ENCODE measurements around the gene DAZL. TPM values are rescaled to one million over a fixed set of nuclear protein-coding genes. Genes with fewer than 3 reads are reported as not detected.

DAZL gene
- total RNA-seq, 4 donors from 2014 or later, result not detected

DNA sequence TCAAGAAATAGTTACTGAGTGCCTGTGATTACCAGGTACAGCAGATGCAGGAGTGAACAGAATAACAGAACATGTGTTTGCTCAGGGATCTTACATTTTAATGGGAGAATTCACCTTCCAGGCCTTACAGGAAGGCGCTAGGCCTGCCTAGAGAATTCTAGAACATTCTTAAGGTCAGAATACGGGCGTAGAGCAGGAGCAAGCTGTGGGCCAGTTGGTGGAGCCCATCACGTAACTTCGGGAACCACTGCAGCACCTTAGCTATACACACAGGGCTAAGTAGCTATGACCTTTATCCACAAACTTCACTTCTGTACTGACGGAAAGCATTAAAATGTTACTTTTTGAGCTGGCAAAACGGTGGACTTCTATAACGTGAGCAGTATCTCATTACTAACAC, 743 bp upstream of the DAZL start:
- Histone ChIP-seq H3K36me3 (no peaks in the 10 kb centered on the region), H3K9me3 (peaks cover 0 to 4% (median 0%) of the 10 kb centered on the region in 4 donors), H3K27me3 (no peaks in the 10 kb centered on the region), H3K4me3 (no peak overlapping the region), H3K4me1 (peaks cover 0 to 7% (median 0%) of the 10 kb centered on the region in 4 donors), H3K27ac (no peak overlapping the region)
- DNase-seq (ENCODE audit: low spot score in 2 of 2), result no peak
- no peak for TF ChIP-seq EP300 (IDR thresholded peaks at IDR 0.05)
- TF ChIP-seq POLR2A (IDR thresholded peaks at IDR 0.05), result no peak
- TF ChIP-seq, protein P1, sequence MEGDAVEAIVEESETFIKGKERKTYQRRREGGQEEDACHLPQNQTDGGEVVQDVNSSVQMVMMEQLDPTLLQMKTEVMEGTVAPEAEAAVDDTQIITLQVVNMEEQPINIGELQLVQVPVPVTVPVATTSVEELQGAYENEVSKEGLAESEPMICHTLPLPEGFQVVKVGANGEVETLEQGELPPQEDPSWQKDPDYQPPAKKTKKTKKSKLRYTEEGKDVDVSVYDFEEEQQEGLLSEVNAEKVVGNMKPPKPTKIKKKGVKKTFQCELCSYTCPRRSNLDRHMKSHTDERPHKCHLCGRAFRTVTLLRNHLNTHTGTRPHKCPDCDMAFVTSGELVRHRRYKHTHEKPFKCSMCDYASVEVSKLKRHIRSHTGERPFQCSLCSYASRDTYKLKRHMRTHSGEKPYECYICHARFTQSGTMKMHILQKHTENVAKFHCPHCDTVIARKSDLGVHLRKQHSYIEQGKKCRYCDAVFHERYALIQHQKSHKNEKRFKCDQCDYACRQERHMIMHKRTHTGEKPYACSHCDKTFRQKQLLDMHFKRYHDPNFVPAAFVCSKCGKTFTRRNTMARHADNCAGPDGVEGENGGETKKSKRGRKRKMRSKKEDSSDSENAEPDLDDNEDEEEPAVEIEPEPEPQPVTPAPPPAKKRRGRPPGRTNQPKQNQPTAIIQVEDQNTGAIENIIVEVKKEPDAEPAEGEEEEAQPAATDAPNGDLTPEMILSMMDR (IDR thresholded peaks at IDR 0.05), result no peak
- WGBS, 2 donors, result 88 to 91% methylated on average over 8 of the region's 8 CpGs

DNA sequence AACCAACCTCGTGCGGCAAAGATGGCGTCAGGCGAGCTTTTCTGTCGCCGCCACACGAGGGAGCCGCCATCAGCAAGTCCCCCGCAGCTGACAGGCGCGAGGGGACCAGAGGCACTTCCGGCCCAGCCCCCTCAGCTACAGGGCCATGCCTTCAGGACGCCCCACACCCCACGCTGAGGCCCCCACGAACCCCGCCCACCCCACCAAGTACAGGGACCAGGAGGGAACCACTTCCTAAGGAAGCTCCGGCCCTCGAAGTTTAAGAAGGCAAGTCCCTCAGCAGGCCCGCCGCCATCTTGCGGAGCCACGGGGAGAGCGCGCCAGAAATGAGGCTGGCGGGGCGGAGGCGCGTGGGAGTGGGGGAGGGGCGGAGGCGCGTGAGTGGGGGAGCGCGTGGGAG, 790 bp downstream of the DAZL start:
- 96 to 97% methylated on average over 29 to 33 of the region's 33 CpGs for WGBS, 2 donors
- peaks cover 0 to 9% (median 0%) of the 10 kb centered on the region in 4 donors for H3K4me1 ChIP-seq
- no peak for DNase-seq (ENCODE audit: low spot score in 2 of 2)

DNA sequence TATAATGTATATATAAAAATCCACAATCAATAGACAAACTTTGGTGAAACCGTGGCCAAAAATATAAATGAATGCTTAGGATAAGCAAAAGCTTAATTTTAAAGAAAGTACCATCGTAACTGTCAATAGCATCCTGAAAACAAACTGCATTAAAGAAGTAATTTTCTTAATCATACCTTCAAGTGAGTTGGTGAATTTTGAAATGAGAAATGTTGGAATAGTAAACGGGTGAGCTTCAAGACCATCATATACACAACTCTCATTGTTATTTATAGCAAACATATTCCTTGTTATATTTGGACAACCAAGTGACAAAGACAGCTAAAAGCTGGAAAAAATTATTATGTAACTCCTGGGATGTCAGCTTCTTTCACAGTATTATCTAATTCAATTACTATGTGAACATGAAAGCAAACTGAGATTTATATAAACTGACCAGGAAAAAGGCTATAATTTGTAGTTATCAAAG, 3.7 kb downstream of the DAZL start:
- no peaks in the 10 kb centered on the region for H3K27me3 ChIP-seq
- 27 to 29% methylated on average over 3 of the region's 3 CpGs for WGBS, 2 donors
- H3K4me3 ChIP-seq, result no peak overlapping the region
- H3K27ac ChIP-seq, result no peak overlapping the region
- DNase-seq (ENCODE audit: low spot score in 2 of 2), result no peak
- peaks cover 0 to 9% (median 0%) of the 10 kb centered on the region in 4 donors for H3K4me1 ChIP-seq
- H3K9me3 ChIP-seq, result peaks cover 0 to 4% (median 0%) of the 10 kb centered on the region in 4 donors
- no peaks in the 10 kb centered on the region for H3K36me3 ChIP-seq
- TF ChIP-seq EP300 (IDR thresholded peaks at IDR 0.05) (no peak), POLR2A (IDR thresholded peaks at IDR 0.05) (no peak)
- TF ChIP-seq, protein P1 (IDR thresholded peaks at IDR 0.05), result peak in 1 of 5 experiments; percentile 4

More for the DNA sequence above, 790 bp downstream of the DAZL start:
- Histone ChIP-seq H3K27me3 (no peaks in the 10 kb centered on the region), H3K27ac (no peak overlapping the region), H3K9me3 (peaks cover 0 to 4% (median 0%) of the 10 kb centered on the region in 4 donors), H3K4me3 (no peak overlapping the region), H3K36me3 (no peaks in the 10 kb centered on the region)
- TF ChIP-seq POLR2A (IDR thresholded peaks at IDR 0.05) (no peak), EP300 (IDR thresholded peaks at IDR 0.05) (no peak)
- TF ChIP-seq, protein P1 (IDR thresholded peaks at IDR 0.05), result no peak

DNA sequence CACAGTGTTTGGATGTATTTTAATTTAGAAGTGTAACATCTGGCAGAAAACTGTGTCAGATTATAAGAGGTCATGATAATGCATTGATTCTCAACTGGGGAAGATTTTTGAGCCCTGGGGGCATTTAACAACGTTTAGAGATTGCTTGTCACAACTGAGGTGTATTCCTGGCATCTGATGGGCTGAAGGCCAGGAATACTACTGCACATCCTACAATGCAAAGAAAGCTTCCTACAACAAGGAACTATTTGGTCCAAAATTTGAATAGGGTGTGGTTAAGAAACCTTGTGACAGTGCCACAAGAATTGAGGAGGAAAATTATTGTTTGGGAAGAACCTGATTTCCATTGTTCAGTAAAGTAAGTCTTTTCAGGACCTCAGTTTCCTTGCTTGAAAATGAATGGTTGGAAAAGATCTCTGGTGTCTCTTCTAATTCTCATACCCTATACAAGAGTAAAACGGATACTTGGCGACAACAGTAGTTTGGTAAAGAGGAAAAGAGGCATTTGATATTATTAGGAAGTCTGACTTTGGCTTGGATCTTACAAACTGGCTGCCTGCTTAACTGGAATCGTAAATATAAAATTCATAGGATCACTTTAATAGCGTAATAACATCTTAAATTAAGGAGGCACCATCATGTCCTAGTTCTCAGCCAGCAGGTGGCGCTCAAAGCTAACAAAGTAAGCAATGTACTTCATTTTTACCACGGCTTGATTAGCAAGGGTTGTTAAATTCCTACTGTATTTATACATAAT, 4.3 kb downstream of the DAZL start:
- Histone ChIP-seq H3K27me3 (no peaks in the 10 kb centered on the region), H3K4me1 (peaks cover 0 to 9% (median 0%) of the 10 kb centered on the region in 4 donors), H3K4me3 (no peak overlapping the region), H3K27ac (no peak overlapping the region), H3K9me3 (peaks cover 0 to 4% (median 0%) of the 10 kb centered on the region in 4 donors), H3K36me3 (no peaks in the 10 kb centered on the region)
- peak; percentile 75 to 91 for DNase-seq (ENCODE audit: low spot score in 2 of 2)
- TF ChIP-seq, protein P1 (IDR thresholded peaks at IDR 0.05), result peak; percentile 70 to 82 (median 78)
- no peak for TF ChIP-seq EP300 (IDR thresholded peaks at IDR 0.05)
- no peak for TF ChIP-seq POLR2A (IDR thresholded peaks at IDR 0.05)
- 9 to 11% methylated on average over 7 of the region's 7 CpGs for WGBS, 2 donors

DNA sequence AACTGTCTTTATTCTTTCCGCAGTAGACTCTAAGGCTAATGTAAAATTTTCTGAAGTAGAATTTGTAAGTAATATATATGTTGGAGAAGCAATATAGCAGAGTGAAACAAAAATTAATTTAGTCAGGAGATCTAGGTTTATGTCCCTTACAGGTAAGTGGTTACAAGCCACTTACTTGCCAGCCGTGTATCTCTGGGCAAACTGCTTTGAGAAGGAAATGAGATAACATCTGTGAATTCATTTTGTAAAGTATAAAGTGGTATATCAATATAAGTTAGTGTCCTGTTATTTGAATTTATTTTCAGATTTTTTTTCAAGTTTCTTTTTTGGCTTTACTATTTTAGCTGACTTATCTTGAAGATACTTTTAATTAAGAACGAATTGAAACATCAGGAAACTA, 5.5 kb downstream of the DAZL start:
- Histone ChIP-seq H3K27me3 (no peaks in the 10 kb centered on the region), H3K4me3 (no peak overlapping the region), H3K27ac (no peak overlapping the region), H3K4me1 (peaks cover 0 to 9% (median 0%) of the 10 kb centered on the region in 4 donors), H3K9me3 (no peaks in the 10 kb centered on the region), H3K36me3 (no peaks in the 10 kb centered on the region)
- no peak for DNase-seq (ENCODE audit: low spot score in 2 of 2)
- 56 to 59% methylated on average over 3 of the region's 3 CpGs for WGBS, 2 donors
- no peak for TF ChIP-seq EP300 (IDR thresholded peaks at IDR 0.05)
- TF ChIP-seq POLR2A (IDR thresholded peaks at IDR 0.05), result no peak
- TF ChIP-seq, protein P1 (IDR thresholded peaks at IDR 0.05), result no peak
